Parathyroid adenoma (tissue), 2 donors: Measurements from ENCODE around the gene SLC39A1.

Experiments used
- H2AFZ ChIP-seq: fragments of 300-600 bp; sonication (generic); one replicate; pipeline ENCODE4 v1.7.0; 2017; ENCODE audit warnings: antibody characterized with exemption, mild to moderate bottlenecking
- H3K27ac ChIP-seq: fragments of 300-600 bp; sonication (generic); one replicate; pipeline ENCODE4 v1.7.0; 2017
- H3K27me3 ChIP-seq: fragments of 300-600 bp; sonication (generic); one replicate; pipeline ENCODE4 v1.7.0; 2017; ENCODE audit warnings: low read length; ENCODE audit not compliant: control insufficient read depth, insufficient read depth
- H3K36me3 ChIP-seq: fragments of 300-600 bp; sonication (generic); one replicate; pipeline ENCODE4 v1.7.0; 2017; ENCODE audit warnings: low read length; ENCODE audit not compliant: control insufficient read depth, insufficient read depth
- H3K4me1 ChIP-seq: fragments of 300-600 bp; sonication (generic); one replicate; pipeline ENCODE4 v1.7.0; 2017; ENCODE audit warnings: control low read depth
- H3K4me2 ChIP-seq: fragments of 300-600 bp; sonication (generic); one replicate; pipeline ENCODE4 v1.7.0; 2017; ENCODE audit warnings: low read length
- H3K4me3 ChIP-seq: fragments of 300-600 bp; sonication (generic); one replicate; pipeline ENCODE4 v1.7.0; 2017; ENCODE audit warnings: low read depth, low read length
- H3K79me2 ChIP-seq: fragments of 300-600 bp; sonication (generic); one replicate; pipeline ENCODE4 v1.7.0; 2017; ENCODE audit warnings: control low read depth
- H3K9ac ChIP-seq: fragments of 300-600 bp; sonication (generic); one replicate; pipeline ENCODE4 v1.7.0; 2017; ENCODE audit warnings: mild to moderate bottlenecking
- H3K9me3 ChIP-seq: fragments of 300-600 bp; sonication (generic); one replicate; pipeline ENCODE4 v1.7.0; 2017; ENCODE audit warnings: low read length; ENCODE audit not compliant: control insufficient read depth
- CTCF ChIP-seq: fragments of 300-600 bp; sonication (generic); IDR thresholded peaks from one replicate; pipeline ENCODE4 v1.7.0; 2017; ENCODE audit warnings: antibody characterized with exemption, mild to moderate bottlenecking
- donor health status: primary hyperparathyroidism.

SLC39A1 gene

GRCh38 chr1:153944005-153944826 is 19.1 kb downstream of the SLC39A1 start:
- Histone ChIP-seq H3K9me3 (no peaks in the 10 kb centered on the region), H3K79me2 (no peaks in the 10 kb centered on the region), H2AFZ (no peak overlapping the region), H3K4me3 (peak overlapping the region; percentile 2), H3K27ac (peak overlapping the region; percentile 80), H3K27me3 (no peaks in the 10 kb centered on the region), H3K4me2 (no peak overlapping the region), H3K36me3 (no peaks in the 10 kb centered on the region), H3K9ac (no peak overlapping the region), H3K4me1 (no peaks in the 10 kb centered on the region)
- no peak for TF ChIP-seq CTCF

GRCh38 chr1:153942766-153943549 is 20.4 kb downstream of the SLC39A1 start:
- Histone ChIP-seq H2AFZ (no peak overlapping the region), H3K4me3 (no peak overlapping the region), H3K9ac (no peak overlapping the region), H3K4me1 (no peaks in the 10 kb centered on the region), H3K79me2 (no peaks in the 10 kb centered on the region), H3K27ac (no peak overlapping the region), H3K36me3 (no peaks in the 10 kb centered on the region), H3K27me3 (no peaks in the 10 kb centered on the region), H3K4me2 (no peak overlapping the region), H3K9me3 (no peaks in the 10 kb centered on the region)
- TF ChIP-seq CTCF: no peak

GRCh38 chr1:153941826-153942725 is 21.3 kb downstream of the SLC39A1 start:
- H3K9ac ChIP-seq: no peak overlapping the region
- H3K79me2 ChIP-seq: no peaks in the 10 kb centered on the region
- no peak overlapping the region for H2AFZ ChIP-seq
- H3K4me3 ChIP-seq: no peak overlapping the region
- no peaks in the 10 kb centered on the region for H3K4me1 ChIP-seq
- TF ChIP-seq CTCF: no peak
- no peaks in the 10 kb centered on the region for H3K36me3 ChIP-seq
- no peaks in the 10 kb centered on the region for H3K27me3 ChIP-seq
- H3K27ac ChIP-seq: no peak overlapping the region
- H3K9me3 ChIP-seq: no peaks in the 10 kb centered on the region
- H3K4me2 ChIP-seq: no peak overlapping the region

- Histone ChIP-seq H3K4me1 (no peaks in the 10 kb centered on the region), H3K4me3 (no peak overlapping the region), H3K9me3 (no peaks in the 10 kb centered on the region), H3K36me3 (no peaks in the 10 kb centered on the region), H3K79me2 (no peaks in the 10 kb centered on the region), H3K4me2 (no peak overlapping the region), H2AFZ (no peak overlapping the region), H3K27ac (no peak overlapping the region), H3K9ac (no peak overlapping the region), H3K27me3 (no peaks in the 10 kb centered on the region)
- no peak for TF ChIP-seq CTCF
These were observed 22.6 kb downstream of the SLC39A1 start for GRCh38 chr1:153940756-153941155.
